ENCODE results near the gene YBEY.

Gene YBEY

GRCh38 chr21:46264046-46264689, 22.0 kb upstream of the YBEY start:
- no peak for DNase-seq (ENCODE audit: low read depth)
- no peak for TF ChIP-seq CTCF (IDR thresholded peaks at IDR 0.05; ENCODE audit: control insufficient read depth, extremely low read depth, insufficient read depth)

GRCh38 chr21:46264690-46265144, 21.4 kb upstream of the YBEY start:
- no peak for DNase-seq (ENCODE audit: low read depth)
- TF ChIP-seq CTCF (IDR thresholded peaks at IDR 0.05; ENCODE audit: control insufficient read depth, extremely low read depth, insufficient read depth) = no peak
- no peak overlapping the region for H3K4me3 ChIP-seq (ENCODE audit: low read depth, low read length)

More at GRCh38 chr21:46264046-46264689, 22.0 kb upstream of the YBEY start:
- no peak overlapping the region for H3K4me3 ChIP-seq (ENCODE audit: low read depth, low read length)

GRCh38 chr21:46265736-46266525, 20.2 kb upstream of the YBEY start:
- TF ChIP-seq CTCF (IDR thresholded peaks at IDR 0.05; ENCODE audit: control insufficient read depth, extremely low read depth, insufficient read depth) = no peak
- no peak for DNase-seq (ENCODE audit: low read depth)
- H3K4me3 ChIP-seq (ENCODE audit: low read depth, low read length) = no peak overlapping the region

- no peak for DNase-seq (ENCODE audit: low read depth)
- TF ChIP-seq CTCF (IDR thresholded peaks at IDR 0.05; ENCODE audit: control insufficient read depth, extremely low read depth, insufficient read depth) = no peak
- H3K4me3 ChIP-seq (ENCODE audit: low read depth, low read length) = no peak overlapping the region
Measured at GRCh38 chr21:46266946-46267345, 19.2 kb upstream of the YBEY start.

GRCh38 chr21:46268371-46268770, 17.8 kb upstream of the YBEY start:
- TF ChIP-seq CTCF (IDR thresholded peaks at IDR 0.05; ENCODE audit: control insufficient read depth, extremely low read depth, insufficient read depth) = no peak
- no peak for DNase-seq (ENCODE audit: low read depth)
- H3K4me3 ChIP-seq (ENCODE audit: low read depth, low read length) = no peak overlapping the region

- DNase-seq (ENCODE audit: low read depth) = no peak
- no peak overlapping the region for H3K4me3 ChIP-seq (ENCODE audit: low read depth, low read length)
- no peak for TF ChIP-seq CTCF (IDR thresholded peaks at IDR 0.05; ENCODE audit: control insufficient read depth, extremely low read depth, insufficient read depth)
Measured at GRCh38 chr21:46269466-46269865, 16.7 kb upstream of the YBEY start.

Measured in LNCaP clone FGC (cell line).